ENCODE data around the gene CERS2.

- TF ChIP-seq CTCF (IDR thresholded peaks at IDR 0.05; ENCODE audit: low read depth, low read length, missing input control) (no peak), REST (IDR thresholded peaks at IDR 0.05) (no peak), HNF4G (IDR thresholded peaks at IDR 0.05) (no peak), GABPA (IDR thresholded peaks at IDR 0.05 in 1 of 2, conservative IDR thresholded peaks at IDR 0.05 in 1 of 2) (no peak), FOXA2 (IDR thresholded peaks at IDR 0.05) (no peak), NR2F2 (IDR thresholded peaks at IDR 0.05) (no peak), RAD21 (IDR thresholded peaks at IDR 0.05) (no peak), FOXA1 (IDR thresholded peaks at IDR 0.05) (no peak)
Observed at GRCh38 chr1:150944856-150945255, 29.8 kb downstream of the CERS2 start.

All from liver (tissue), 3 donors.